B cell (primary cell): Measurements from ENCODE around the gene ANTXR1. TPM values are rescaled to one million over a fixed set of nuclear protein-coding genes. Genes with fewer than 3 reads are reported as not detected.

Experiments
- ATAC-seq: fragments of 200-7000 bp; cut with Tn5 transposase; one replicate; pipeline ENCODE4 v1.10.0; 2021; ENCODE audit warnings: low read depth, mild to moderate bottlenecking, moderate number of reproducible peaks, moderate library complexity
- CTCF ChIA-PET: fragments of 350-600 bp; sonication (Branson Sonifier 250); formaldehyde crosslinking; loops from one replicate; lab custom pipeline; 2021; ENCODE audit warnings: antibody characterized with exemption, inconsistent platforms; lab: Charles Lee
- POLR2A ChIA-PET: fragments of 350-600 bp; sonication (Branson Sonifier 250); formaldehyde crosslinking; loops from one replicate; lab custom pipeline; 2021; ENCODE audit warnings: antibody characterized with exemption; lab: Charles Lee
- DNase-seq: peaks from one replicate; pipeline ENCODE4 v3.0.0; 2013
- H2AFZ ChIP-seq: 2 replicates; pipeline ENCODE4 v1.6.1; 2012; ENCODE audit warnings: mild to moderate bottlenecking, low read depth, low read length; ENCODE audit not compliant: insufficient read depth, poor library complexity, severe bottlenecking
- H3K27ac ChIP-seq, 2 donors: 1 replicate in 1 of 2; 2 replicates in 1 of 2; pipeline ENCODE4 v1.5.1; 2012 to 2013; ENCODE audit warnings: low read length in 2 of 2, mild to moderate bottlenecking in 2 of 2, moderate library complexity in 1 of 2
- H3K27me3 ChIP-seq, 4 experiments: fragments of 200-600 bp in 1 of 4; sonication (generic) in 1 of 4; replicated peaks in 1 of 4; 1 replicate in 2 of 4; 2 replicates in 2 of 4; pipeline versions ENCODE4 v1.6.1 to v1.7.0; 2013 to 2016; ENCODE audit warnings: low read length in 3 of 4, mild to moderate bottlenecking in 2 of 4, mixed read lengths in 1 of 4, moderate library complexity in 1 of 4; ENCODE audit not compliant: insufficient read depth in 4 of 4, control insufficient read depth in 3 of 4; ENCODE audit errors: control extremely low read depth in 1 of 4
- H3K36me3 ChIP-seq, 2 experiments: replicated peaks in 1 of 2; 1 replicate in 1 of 2; 2 replicates in 1 of 2; pipeline versions ENCODE4 v1.6.1 to v1.7.1; 2013; ENCODE audit warnings: low read length in 1 of 2; ENCODE audit not compliant: insufficient read depth in 2 of 2, control insufficient read depth in 1 of 2; ENCODE audit errors: control extremely low read depth in 1 of 2, extremely low read depth in 1 of 2
- H3K4me1 ChIP-seq, 2 donors: fragments of 200-600 bp in 1 of 2; sonication (generic) in 1 of 2; 1 replicate in 1 of 2; 2 replicates in 1 of 2; pipeline versions ENCODE4 v1.5.1 to v1.6.1; 2013 to 2017; ENCODE audit warnings: low read length in 2 of 2; ENCODE audit not compliant: control insufficient read depth in 2 of 2, insufficient read depth in 2 of 2
- H3K4me2 ChIP-seq: replicated peaks from 2 replicates; pipeline ENCODE3; 2012; ENCODE audit warnings: mild to moderate bottlenecking, low read depth, low read length; ENCODE audit not compliant: poor library complexity, severe bottlenecking
- H3K4me3 ChIP-seq, 5 experiments: fragments of 200-600 bp in 1 of 5; sonication (generic) in 1 of 5; 1 replicate in 3 of 5; 2 replicates in 2 of 5; pipeline versions ENCODE4 v1.5.1 to v1.7.0; 2011 to 2016; ENCODE audit warnings: low read length in 4 of 5, mild to moderate bottlenecking in 4 of 5, low read depth in 2 of 5, control low read depth in 1 of 5, moderate library complexity in 1 of 5; ENCODE audit not compliant: insufficient read depth in 1 of 5; ENCODE audit errors: control extremely low read depth in 1 of 5, extremely low read depth in 1 of 5
- H3K79me2 ChIP-seq: fragments of 200-600 bp; sonication (generic); one replicate; pipeline ENCODE4 v1.6.0; 2016; ENCODE audit warnings: low read length; ENCODE audit not compliant: control insufficient read depth, insufficient read depth
- H3K9ac ChIP-seq: fragments of 200-600 bp; sonication (generic); 2 replicates; pipeline ENCODE4 v1.6.1; 2017; ENCODE audit warnings: mild to moderate bottlenecking, low read length, moderate library complexity
- H3K9me3 ChIP-seq, 3 donors: one replicate each; pipeline versions ENCODE4 v1.6.1 to v1.7.1; 2013; ENCODE audit warnings: low read length in 2 of 3; ENCODE audit not compliant: control insufficient read depth in 2 of 3, insufficient read depth in 1 of 3; ENCODE audit errors: control extremely low read depth in 1 of 3
- H4K20me1 ChIP-seq: 2 replicates; pipeline ENCODE4 v1.6.0; 2012; ENCODE audit warnings: mild to moderate bottlenecking, low read length; ENCODE audit not compliant: insufficient read depth, control insufficient read depth, poor library complexity, severe bottlenecking
- H3K27ac Mint-ChIP-seq: one replicate; pipeline ENCODE4 v1.8.0; 2021; ENCODE audit warnings: mixed read lengths
- H3K27me3 Mint-ChIP-seq: one replicate; pipeline ENCODE4 v1.8.0; 2021; ENCODE audit warnings: mixed read lengths
- H3K4me1 Mint-ChIP-seq: one replicate; pipeline ENCODE4 v1.8.0; 2021; ENCODE audit warnings: mixed read lengths
- H3K4me3 Mint-ChIP-seq: one replicate; pipeline ENCODE4 v1.8.0; 2021; ENCODE audit warnings: mixed read lengths
- H3K9me3 Mint-ChIP-seq: one replicate; pipeline ENCODE4 v1.8.0; 2022; ENCODE audit warnings: mixed read lengths; ENCODE audit not compliant: insufficient read depth
- EZH2 ChIP-seq: IDR thresholded peaks from 2 replicates; pipeline ENCODE4 v1.6.1; 2012; ENCODE audit warnings: borderline replicate concordance, low read depth, mild to moderate bottlenecking, moderate library complexity, low read length; ENCODE audit not compliant: insufficient read depth, poor library complexity, severe bottlenecking
- WGBS: methylation state at CpG from one replicate; pipeline ENCODE4 v1.1.5; 2013; ENCODE audit warnings: missing lambda C conversion rate; ENCODE audit not compliant: insufficient coverage; 5-methylcytosine and 5-hydroxymethylcytosine counted together
- intact Hi-C: fragments of 100-400 bp; cut with micrococcal nuclease; formaldehyde crosslinking; loops from one replicate; pipeline ENCODE4 v1.10.0; 2022
- polyA plus RNA-seq: library from polyadenylated mRNA; depleted of rRNA; stranded (reverse); fragments of >200 nt; gene quantifications from 2 replicates; pipeline ENCODE4 v1.2.3, GENCODE V29; 2012
- total RNA-seq, 2 donors: library from RNA; stranded (reverse); fragments of 120-200 nt in 1 of 2; gene quantifications; 1 replicate in 1 of 2; 2 replicates in 1 of 2; pipeline versions ENCODE4 v1.2.3 to v1.2.4, GENCODE V29; 2013 to 2022
- TF ChIP-seq, protein P1 (sequence below): fragments of 200-600 bp; IDR thresholded peaks from one replicate; pipeline ENCODE4 v1.8.0; 2022; ENCODE audit warnings: antibody characterized with exemption, mild to moderate bottlenecking

The ANTXR1 gene
- total and polyA plus RNA-seq, 2 donors (not counting 1 experiment from before 2014, with no cell fraction given) = not detected

DNA sequence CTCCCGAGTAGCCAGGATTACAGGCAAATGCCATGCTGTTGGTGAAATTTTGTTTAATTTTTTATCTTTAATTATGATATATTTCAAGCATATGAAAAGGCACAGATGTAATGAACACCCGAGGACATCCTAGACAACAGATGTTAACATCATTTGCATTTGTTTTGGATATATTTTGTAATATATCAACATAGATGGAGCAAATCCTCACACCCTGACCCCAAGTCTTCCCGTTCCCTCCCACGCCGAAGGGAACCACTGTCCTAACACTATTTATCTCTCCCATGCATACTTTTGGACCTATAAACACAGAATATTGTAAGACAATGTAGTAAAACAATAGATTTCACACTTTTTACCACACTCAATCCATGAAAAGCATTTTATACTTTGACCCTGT lies 274.6 kb downstream of the ANTXR1 start:
- no peak for TF ChIP-seq EZH2
- TF ChIP-seq, protein P1, sequence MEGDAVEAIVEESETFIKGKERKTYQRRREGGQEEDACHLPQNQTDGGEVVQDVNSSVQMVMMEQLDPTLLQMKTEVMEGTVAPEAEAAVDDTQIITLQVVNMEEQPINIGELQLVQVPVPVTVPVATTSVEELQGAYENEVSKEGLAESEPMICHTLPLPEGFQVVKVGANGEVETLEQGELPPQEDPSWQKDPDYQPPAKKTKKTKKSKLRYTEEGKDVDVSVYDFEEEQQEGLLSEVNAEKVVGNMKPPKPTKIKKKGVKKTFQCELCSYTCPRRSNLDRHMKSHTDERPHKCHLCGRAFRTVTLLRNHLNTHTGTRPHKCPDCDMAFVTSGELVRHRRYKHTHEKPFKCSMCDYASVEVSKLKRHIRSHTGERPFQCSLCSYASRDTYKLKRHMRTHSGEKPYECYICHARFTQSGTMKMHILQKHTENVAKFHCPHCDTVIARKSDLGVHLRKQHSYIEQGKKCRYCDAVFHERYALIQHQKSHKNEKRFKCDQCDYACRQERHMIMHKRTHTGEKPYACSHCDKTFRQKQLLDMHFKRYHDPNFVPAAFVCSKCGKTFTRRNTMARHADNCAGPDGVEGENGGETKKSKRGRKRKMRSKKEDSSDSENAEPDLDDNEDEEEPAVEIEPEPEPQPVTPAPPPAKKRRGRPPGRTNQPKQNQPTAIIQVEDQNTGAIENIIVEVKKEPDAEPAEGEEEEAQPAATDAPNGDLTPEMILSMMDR = no peak
- Mint-ChIP-seq H3K4me1 (no peaks in the 10 kb centered on the region), H3K27me3 (peaks cover 9% of the 10 kb centered on the region), H3K27ac (no peak overlapping the region), H3K4me3 (no peak overlapping the region), H3K9me3 (no peaks in the 10 kb centered on the region)
- no peak overlapping the region for H3K4me2 ChIP-seq
- DNase-seq (no peak), ATAC-seq (no peak)
- WGBS = no CpG with 5 or more reads among the region's 5 CpGs
- H3K9ac ChIP-seq = no peak overlapping the region
- no peaks in the 10 kb centered on the region for H3K79me2 ChIP-seq
- ChIA-PET POLR2A (no interaction called here), CTCF (no interaction called here)
- no peaks in the 10 kb centered on the region for H3K27me3 ChIP-seq
- no peaks in the 10 kb centered on the region for H4K20me1 ChIP-seq
- H2AFZ ChIP-seq = no peak overlapping the region
- no peak overlapping the region for H3K27ac ChIP-seq
- intact Hi-C loops = no loop called here
- H3K4me3 ChIP-seq = no peak overlapping the region
- no peaks in the 10 kb centered on the region for H3K9me3 ChIP-seq
- H3K4me1 ChIP-seq = no peaks in the 10 kb centered on the region
- H3K36me3 ChIP-seq = no peaks in the 10 kb centered on the region

DNA sequence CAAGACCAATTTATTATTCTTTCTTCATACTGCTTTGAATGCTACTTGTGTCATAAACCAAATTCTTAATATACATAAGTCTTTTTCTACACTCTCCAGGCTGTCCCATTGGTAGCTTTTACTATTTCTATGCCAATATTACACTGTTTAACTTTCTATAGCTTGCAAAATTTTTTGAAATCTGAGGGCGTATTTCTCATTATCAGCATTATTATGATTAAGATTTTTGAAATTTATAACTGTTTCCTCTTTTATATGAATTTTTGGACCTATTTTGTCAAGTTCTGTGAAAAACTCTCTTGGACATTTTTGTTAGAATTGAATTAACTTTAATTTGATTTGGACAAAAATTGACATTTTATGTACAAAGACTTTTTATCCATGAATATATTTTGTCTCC lies 275.4 kb downstream of the ANTXR1 start:
- no peak overlapping the region for H3K9ac ChIP-seq
- no peaks in the 10 kb centered on the region for H3K36me3 ChIP-seq
- no peak overlapping the region for H3K4me2 ChIP-seq
- ChIA-PET POLR2A (no interaction called here), CTCF (no interaction called here)
- Mint-ChIP-seq H3K27me3 (peaks cover 9% of the 10 kb centered on the region), H3K27ac (no peak overlapping the region), H3K4me1 (no peaks in the 10 kb centered on the region), H3K4me3 (no peak overlapping the region), H3K9me3 (no peaks in the 10 kb centered on the region)
- H3K4me3 ChIP-seq = no peak overlapping the region
- no peak for TF ChIP-seq EZH2
- TF ChIP-seq, protein P1 = no peak
- no peaks in the 10 kb centered on the region for H3K9me3 ChIP-seq
- ATAC-seq (no peak), DNase-seq (no peak)
- H3K79me2 ChIP-seq = no peaks in the 10 kb centered on the region
- no peak overlapping the region for H3K27ac ChIP-seq
- H4K20me1 ChIP-seq = no peaks in the 10 kb centered on the region
- no peaks in the 10 kb centered on the region for H3K4me1 ChIP-seq
- H3K27me3 ChIP-seq = no peaks in the 10 kb centered on the region
- H2AFZ ChIP-seq = no peak overlapping the region
- WGBS = no CpG with 5 or more reads among the region's 1 CpG
- intact Hi-C loops = no loop called here
